Cortex of kidney (tissue), 1 donor: ENCODE measurements around the gene LCOR.
"Not testable (repeated sequence)": the region's sequence is repeated elsewhere in the genome, so short reads cannot be mapped to it uniquely, and the experiment has no call there.

Experiments
- DNase-seq: peaks from one replicate; lab custom pipeline; 2025; lab: John Stamatoyannopoulos, UW

The LCOR gene

GRCh38 chr10:97033841-97034240 lies 201.7 kb downstream of the LCOR start:
- DNase-seq, result not testable (repeated sequence)

GRCh38 chr10:97034301-97034700 lies 202.2 kb downstream of the LCOR start:
- DNase-seq, result no peak

DNA sequence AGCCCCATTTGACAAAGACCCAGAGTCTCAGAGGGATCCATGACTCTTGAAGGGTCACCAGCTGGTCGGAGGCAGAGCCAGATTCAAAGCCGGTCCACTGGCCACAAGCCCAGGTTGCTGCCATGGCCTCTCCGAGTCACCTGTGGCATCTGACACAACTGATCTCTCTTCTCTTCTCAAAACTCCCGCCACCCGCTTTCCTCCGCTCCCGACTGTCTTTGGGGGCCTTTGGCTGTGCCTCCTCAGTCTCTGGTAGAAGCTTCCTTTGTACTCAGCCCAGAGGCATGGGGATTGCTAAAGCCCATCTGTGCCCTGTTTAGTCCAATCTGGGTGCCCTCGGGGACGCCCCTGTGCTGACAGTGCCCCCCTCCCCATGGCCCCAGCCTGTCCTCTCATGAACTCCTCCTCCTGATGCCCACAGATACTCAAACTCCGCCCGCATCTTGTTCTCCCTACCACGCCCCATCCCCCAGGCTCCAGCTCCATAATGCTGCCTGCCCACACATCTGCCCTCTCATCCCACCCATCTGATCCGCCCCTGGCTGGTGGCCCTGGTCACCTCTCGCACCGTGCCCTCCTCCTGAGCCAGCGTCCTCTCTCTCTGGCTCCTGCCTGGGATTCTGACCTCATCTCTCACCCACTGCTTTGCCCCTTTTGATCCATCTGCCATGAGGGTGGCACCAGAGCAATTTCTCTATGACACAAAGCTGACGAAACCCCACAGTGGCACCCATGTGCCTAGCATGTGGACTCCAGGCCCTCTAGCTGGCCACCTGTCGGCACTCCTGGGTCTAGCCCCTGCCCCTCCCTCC lies 203.1 kb downstream of the LCOR start:
- DNase-seq, result no peak

DNA sequence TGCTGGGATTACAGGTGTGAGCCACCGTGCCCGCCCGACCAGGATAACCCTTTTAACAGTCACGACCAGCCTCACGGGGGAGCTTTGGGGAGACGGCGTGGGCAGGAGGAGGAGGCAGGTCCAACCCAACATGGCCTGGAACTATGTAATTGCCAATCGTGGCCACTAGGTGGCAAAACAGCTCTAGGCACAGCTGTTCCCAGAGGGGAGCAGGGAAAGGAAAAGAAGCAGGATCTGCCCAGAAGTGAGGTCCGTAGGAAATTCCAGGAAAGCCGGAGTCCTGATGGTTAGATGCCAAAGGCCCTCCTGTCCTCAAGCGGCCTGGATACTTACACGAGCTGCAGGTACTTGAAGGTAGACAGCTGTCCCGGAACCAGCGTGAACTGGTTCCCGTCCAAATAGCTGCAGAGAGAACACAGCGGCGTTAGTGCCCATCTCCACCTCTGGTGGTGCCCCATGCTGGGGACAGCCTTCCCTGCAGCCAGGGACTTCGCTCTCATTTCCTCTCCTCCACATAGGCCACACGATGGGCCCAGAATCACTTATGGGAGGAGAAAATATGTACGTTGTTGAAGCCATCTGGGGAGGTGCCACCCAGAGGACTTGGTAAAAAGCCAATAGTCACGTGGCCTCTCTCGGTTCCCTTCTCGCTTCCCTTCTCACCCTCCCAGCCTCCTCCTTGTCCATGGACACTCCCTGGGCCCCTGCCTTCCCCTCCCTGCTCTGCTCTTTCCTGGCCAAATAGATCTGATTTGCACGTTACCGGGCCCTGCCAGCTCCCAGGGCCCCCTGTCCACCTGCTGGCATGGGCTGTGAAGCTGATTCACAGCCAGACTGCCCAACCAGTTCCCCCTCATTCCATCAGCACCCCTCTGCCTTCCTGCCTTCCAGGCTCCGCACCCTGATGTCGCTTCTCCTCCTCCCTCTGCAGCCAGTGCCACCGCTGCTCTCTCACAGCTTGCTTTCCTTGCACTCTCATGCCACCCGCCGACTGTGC lies 205.6 kb downstream of the LCOR start:
- no peak for DNase-seq

DNA sequence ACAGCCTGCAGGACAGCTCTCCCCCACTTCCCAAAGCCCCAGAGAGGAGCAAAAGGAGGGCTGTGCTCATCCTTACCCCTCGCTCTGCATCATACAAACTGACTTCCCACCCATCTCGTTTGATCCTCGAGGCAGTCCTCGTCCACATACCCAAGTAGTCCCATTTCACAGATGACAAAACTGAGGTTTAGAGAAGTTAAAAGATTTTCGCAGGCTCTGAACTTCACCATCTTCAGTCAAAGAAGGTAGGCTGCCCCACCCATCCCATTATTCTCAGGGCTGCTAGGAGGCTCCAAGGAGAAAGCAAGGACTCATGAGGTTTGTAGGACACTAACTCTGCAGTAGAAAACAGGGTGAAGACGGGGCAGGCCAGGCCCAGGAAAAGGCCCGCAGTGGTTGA lies 206.6 kb downstream of the LCOR start:
- no peak for DNase-seq

- DNase-seq, result no peak
These were observed 207.6 kb downstream of the LCOR start for GRCh38 chr10:97039538-97040247.

DNA sequence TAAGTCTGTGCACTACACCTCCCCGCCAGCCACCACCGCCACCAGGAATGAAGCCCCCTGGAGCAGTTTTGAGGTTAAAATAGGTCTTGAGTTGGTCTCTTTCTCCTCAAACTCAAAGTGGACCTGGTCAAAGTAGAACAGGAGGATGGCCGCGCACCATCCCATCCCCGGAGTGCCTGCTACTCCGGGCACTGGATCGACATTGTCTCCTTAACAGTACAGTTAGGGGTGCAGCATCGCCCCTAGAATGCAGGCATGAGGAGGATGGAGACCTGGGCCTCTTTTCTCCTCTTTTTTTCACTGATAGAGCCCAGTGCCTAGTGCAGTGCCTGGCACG lies 208.1 kb downstream of the LCOR start:
- no peak for DNase-seq

- no peak for DNase-seq
These were observed 208.6 kb downstream of the LCOR start for GRCh38 chr10:97040706-97041105.

DNA sequence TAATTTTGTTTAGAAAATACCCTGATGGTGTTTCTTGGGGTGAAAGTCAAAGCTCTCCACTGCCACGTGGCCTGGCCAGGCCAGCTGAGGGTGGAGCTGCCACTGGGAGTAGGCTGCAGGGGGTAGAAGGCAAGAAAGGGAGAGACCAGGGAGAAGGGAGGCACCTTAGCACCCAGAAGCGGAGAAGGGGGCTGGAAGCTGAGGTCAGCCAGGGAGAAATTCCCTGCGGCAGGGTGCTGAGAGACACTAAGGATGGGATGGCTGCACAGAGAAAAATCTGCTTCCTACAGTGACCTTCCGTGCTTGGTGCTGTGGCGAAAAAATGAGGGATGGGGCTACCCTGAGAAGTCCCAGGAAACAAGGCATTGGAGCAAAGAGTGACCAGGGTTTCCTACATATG lies 210.0 kb downstream of the LCOR start:
- DNase-seq, result no peak

- no peak for DNase-seq
These were observed 210.8 kb downstream of the LCOR start for GRCh38 chr10:97042716-97043562.

GRCh38 chr10:97043563-97043855 lies 211.4 kb downstream of the LCOR start:
- DNase-seq, result no peak
